ENCODE measurements around the gene SLC26A5. TPM values are rescaled to one million over a fixed set of nuclear protein-coding genes. Genes with fewer than 3 reads are reported as not detected.
"Not testable (repeated sequence)": the region's sequence is repeated elsewhere in the genome, so short reads cannot be mapped to it uniquely, and the experiment has no call there.

The SLC26A5 gene
- polyA plus RNA-seq, 3 donors: not detected

- H3K4me2 ChIP-seq (replicated peaks; ENCODE audit: extremely low read depth, low read length, poor library complexity, severe bottlenecking); H3K27ac Mint-ChIP-seq; intact Hi-C loops (cut with micrococcal nuclease); H3K4me1 Mint-ChIP-seq; H3K4me3 ChIP-seq (replicated peaks in 1 of 3; ENCODE audit: low read depth in 2 of 3, low read length in 3 of 3); H3K27me3 Mint-ChIP-seq (ENCODE audit: low read depth in 3 of 3); H4K20me1 ChIP-seq (ENCODE audit: insufficient read depth, low read length); H3K4me3 Mint-ChIP-seq; H3K27me3 ChIP-seq (ENCODE audit: control insufficient read depth in 2 of 2, insufficient read depth in 2 of 2, low read length in 2 of 2); H3K36me3 ChIP-seq (replicated peaks in 1 of 2; ENCODE audit: control insufficient read depth in 1 of 2, insufficient read depth in 2 of 2, low read length in 2 of 2); H3K4me1 ChIP-seq (ENCODE audit: control insufficient read depth in 1 of 2, insufficient read depth in 2 of 2, low read length in 2 of 2); H3K36me3 Mint-ChIP-seq; H3K27ac ChIP-seq (ENCODE audit: low read depth in 1 of 2, low read length in 2 of 2); H3K9me3 ChIP-seq (replicated peaks in 1 of 2; ENCODE audit: control insufficient read depth in 1 of 2, insufficient read depth in 1 of 2, low read length in 2 of 2); H3K9ac ChIP-seq (ENCODE audit: insufficient read depth, low read length, poor library complexity, severe bottlenecking); H3K79me2 ChIP-seq (ENCODE audit: insufficient read depth, low read length); DNase-seq; H3K9me3 Mint-ChIP-seq; H2AFZ ChIP-seq (ENCODE audit: insufficient read depth, low read depth, low read length, poor library complexity, severe bottlenecking): not testable (repeated sequence)
Observed at GRCh38 chr7:103399687-103400086, 46.3 kb downstream of the SLC26A5 start.

GRCh38 chr7:103398483-103399127, 47.4 kb downstream of the SLC26A5 start:
- Mint-ChIP-seq H3K27me3 (ENCODE audit: low read depth in 3 of 3) (peaks cover 0 to 6% (median 3%) of the 10 kb centered on the region in 3 donors), H3K36me3 (no peaks in the 10 kb centered on the region), H3K4me1 (peaks cover 3% of the 10 kb centered on the region), H3K4me3 (no peak overlapping the region), H3K27ac (no peak overlapping the region), H3K9me3 (peaks cover 0 to 3% (median 2%) of the 10 kb centered on the region in 7 donors)
- DNase-seq: no peak
- intact Hi-C loops (cut with micrococcal nuclease): no loop called here
- Histone ChIP-seq H3K9me3 (replicated peaks in 1 of 2; ENCODE audit: control insufficient read depth in 1 of 2, insufficient read depth in 1 of 2, low read length in 2 of 2) (no peaks in the 10 kb centered on the region), H3K4me2 (replicated peaks; ENCODE audit: extremely low read depth, low read length, poor library complexity, severe bottlenecking) (no peak overlapping the region), H4K20me1 (ENCODE audit: insufficient read depth, low read length) (no peaks in the 10 kb centered on the region), H3K36me3 (replicated peaks in 1 of 2; ENCODE audit: control insufficient read depth in 1 of 2, insufficient read depth in 2 of 2, low read length in 2 of 2) (no peaks in the 10 kb centered on the region), H3K4me1 (ENCODE audit: control insufficient read depth in 1 of 2, insufficient read depth in 2 of 2, low read length in 2 of 2) (no peaks in the 10 kb centered on the region), H2AFZ (ENCODE audit: insufficient read depth, low read depth, low read length, poor library complexity, severe bottlenecking) (no peak overlapping the region), H3K27ac (ENCODE audit: low read depth in 1 of 2, low read length in 2 of 2) (no peak overlapping the region), H3K4me3 (replicated peaks in 1 of 3; ENCODE audit: low read depth in 2 of 3, low read length in 3 of 3) (no peak overlapping the region), H3K9ac (ENCODE audit: insufficient read depth, low read length, poor library complexity, severe bottlenecking) (no peak overlapping the region), H3K27me3 (ENCODE audit: control insufficient read depth in 2 of 2, insufficient read depth in 2 of 2, low read length in 2 of 2) (no peaks in the 10 kb centered on the region), H3K79me2 (ENCODE audit: insufficient read depth, low read length) (no peaks in the 10 kb centered on the region)
- WGBS (ENCODE audit: insufficient coverage): 50% methylated on average over 1 of the region's 2 CpGs
- no peak for TF ChIP-seq CTCF (IDR thresholded peaks at IDR 0.05)

Data from CD14-positive monocyte (primary cell).